Naive thymus-derived CD8-positive, alpha-beta T cell (primary cell): ENCODE data around the gene TRPV2. TPM values are rescaled to one million over a fixed set of nuclear protein-coding genes. Genes with fewer than 3 reads are reported as not detected.

Experiments
- ATAC-seq, 2 donors: fragments of 150-1000 bp; cut with Tn5 transposase in 1 of 2; sonication (Bioruptor Pico), chemical (Tn5 transposase) in 1 of 2; 1 replicate in 1 of 2; 2 replicates in 1 of 2; pipeline ENCODE4 v1.10.0; 2021; ENCODE audit warnings: mild to moderate bottlenecking in 2 of 2, moderate library complexity in 2 of 2
- POLR2A ChIA-PET: fragments of 350-600 bp; sonication (Branson Sonifier 250); formaldehyde crosslinking; loops from one replicate; lab custom pipeline; 2021; ENCODE audit warnings: antibody characterized with exemption; lab: Charles Lee
- DNase-seq, 10 donors: peaks; one replicate each; pipeline versions ENCODE4 v3.0.0 to v3.0.0-alpha.2; 2020 to 2022
- H3K27ac Mint-ChIP-seq, 10 donors: one replicate each; pipeline ENCODE4 v1.8.0; 2020 to 2022; ENCODE audit warnings: mild to moderate bottlenecking in 10 of 10, mixed read lengths in 10 of 10, moderate library complexity in 4 of 10, inconsistent platforms in 1 of 10
- H3K27me3 Mint-ChIP-seq, 5 donors: one replicate each; pipeline ENCODE4 v1.8.0; 2021 to 2022; ENCODE audit warnings: mixed read lengths in 5 of 5
- H3K36me3 Mint-ChIP-seq, 3 donors: one replicate each; pipeline ENCODE4 v1.8.0; 2020 to 2022; ENCODE audit warnings: mixed read lengths in 3 of 3, mild to moderate bottlenecking in 2 of 3, inconsistent platforms in 1 of 3
- H3K4me1 Mint-ChIP-seq, 4 donors: one replicate each; pipeline ENCODE4 v1.8.0; 2021 to 2022; ENCODE audit warnings: mixed read lengths in 4 of 4
- H3K4me3 Mint-ChIP-seq, 10 donors: one replicate each; pipeline ENCODE4 v1.8.0; 2020 to 2022; ENCODE audit warnings: mild to moderate bottlenecking in 10 of 10, mixed read lengths in 10 of 10, moderate library complexity in 6 of 10, inconsistent platforms in 1 of 10
- H3K9me3 Mint-ChIP-seq, 9 donors: one replicate each; pipeline ENCODE4 v1.8.0; 2020 to 2022; ENCODE audit warnings: mixed read lengths in 9 of 9, mild to moderate bottlenecking in 3 of 9, inconsistent platforms in 1 of 9, moderate library complexity in 1 of 9
- polyA plus RNA-seq, 3 donors: library from polyadenylated mRNA; unstranded; fragments of 300-500 nt; fragmentation: Illumina TruSeq; gene quantifications; one replicate each; pipeline ENCODE4 v1.2.3, GENCODE V29; 2021
- total RNA-seq, 8 experiments: library from RNA in 2 of 8; stranded (reverse) in 2 of 8; gene quantifications; one replicate each; pipeline ENCODE4 v1.2.3 and lab custom pipeline; 2021 to 2026

Gene TRPV2
- total and polyA plus RNA-seq, 5 experiments from 2014 or later = 60.9 to 109 (median 87.0) TPM

DNA sequence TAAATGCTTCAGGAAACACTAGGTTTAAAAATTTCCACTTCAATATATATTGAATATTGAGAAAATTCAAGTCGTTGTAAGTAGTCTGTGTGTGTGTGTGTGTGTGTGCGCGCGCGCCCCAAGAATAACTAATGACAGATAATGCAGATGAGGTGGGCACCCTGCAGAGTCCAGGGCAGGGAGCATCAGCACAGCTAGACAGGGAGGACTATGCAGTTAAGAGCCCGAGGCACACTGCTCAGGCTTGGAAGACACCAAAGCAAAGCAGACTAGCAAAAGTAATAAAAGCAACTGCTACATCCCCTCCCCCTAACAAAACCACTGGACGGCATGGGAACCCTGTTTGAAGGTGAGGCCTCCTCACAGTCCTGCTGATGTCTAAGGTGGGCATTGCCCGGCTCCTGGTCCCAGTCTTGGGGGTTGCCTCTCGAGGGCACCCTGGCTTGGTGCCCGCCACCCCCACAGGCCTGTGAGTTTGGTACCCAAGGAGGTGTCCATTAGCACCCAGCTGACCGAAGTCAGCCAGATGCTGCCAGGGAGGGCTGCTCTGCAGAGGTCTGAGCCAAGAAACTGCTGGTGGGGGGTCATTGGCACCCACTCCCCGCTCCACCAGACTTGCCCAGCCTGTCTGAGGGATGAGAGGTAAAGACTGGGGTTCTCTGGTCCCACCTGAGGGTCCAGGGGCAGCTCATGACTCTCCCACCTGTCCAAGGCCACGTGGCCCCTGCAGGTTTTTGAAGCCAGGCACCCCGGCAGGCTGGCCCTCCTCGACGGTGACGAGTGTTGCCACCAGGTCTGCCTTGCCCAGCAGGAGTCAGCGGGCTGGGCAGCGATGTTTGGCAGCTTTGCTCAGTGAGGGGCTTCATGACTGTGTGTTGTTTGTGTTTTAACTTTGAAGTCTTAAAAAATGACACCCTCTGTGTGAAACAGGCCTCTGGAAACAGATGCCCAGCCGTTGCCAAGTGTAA, 58.0 kb downstream of the TRPV2 start:
- ATAC-seq (no peak), DNase-seq (no peak)
- Mint-ChIP-seq H3K4me3 (no peak overlapping the region), H3K27ac (peak overlapping the region in 1 of 10 donors; percentile 41), H3K9me3 (no peaks in the 10 kb centered on the region), H3K36me3 (no peaks in the 10 kb centered on the region), H3K4me1 (no peaks in the 10 kb centered on the region), H3K27me3 (no peaks in the 10 kb centered on the region)
- POLR2A ChIA-PET = no interaction called here

DNA sequence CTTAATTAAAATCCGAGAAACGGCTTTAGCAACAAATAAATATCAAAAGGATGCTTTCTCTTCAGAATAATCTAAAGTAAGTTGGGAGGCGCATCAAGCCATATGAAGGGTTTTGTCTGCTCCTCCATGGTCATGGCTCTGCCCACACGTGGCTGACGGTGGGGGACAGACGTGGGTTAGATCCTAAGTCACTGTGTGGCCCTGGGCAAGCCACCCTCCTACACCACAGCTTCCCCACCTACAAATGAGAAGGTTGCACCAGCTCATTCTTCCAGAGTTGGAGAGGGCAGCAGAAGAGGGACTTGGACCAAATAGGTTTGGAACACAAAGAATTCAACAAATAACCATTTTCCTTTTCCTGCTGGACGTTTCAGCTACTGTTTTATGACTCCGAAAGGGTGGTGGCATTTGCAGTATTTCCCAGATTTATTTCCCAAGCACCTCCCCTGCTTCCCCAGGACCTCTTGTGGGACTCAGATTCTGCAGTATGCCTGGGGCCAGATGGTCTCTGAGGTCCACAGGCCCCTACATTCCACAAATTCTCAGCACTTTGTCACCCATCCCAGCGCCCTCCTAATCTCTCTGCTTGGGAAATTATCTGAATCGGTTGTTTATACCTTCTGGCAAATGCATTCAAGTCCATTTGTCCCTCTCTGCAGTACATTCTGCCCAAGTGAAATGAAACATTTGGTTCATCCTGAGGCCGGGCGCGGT, 58.8 kb downstream of the TRPV2 start:
- Mint-ChIP-seq H3K4me1 (no peaks in the 10 kb centered on the region), H3K27ac (peak overlapping the region in 2 of 10 donors; percentile 18 to 51), H3K4me3 (no peak overlapping the region), H3K27me3 (no peaks in the 10 kb centered on the region), H3K9me3 (no peaks in the 10 kb centered on the region), H3K36me3 (no peaks in the 10 kb centered on the region)
- no peak for ATAC-seq
- POLR2A ChIA-PET = no interaction called here
- DNase-seq = no peak

GRCh38 chr17:16475179-16475704, 59.9 kb downstream of the TRPV2 start:
- Mint-ChIP-seq H3K4me1 (no peaks in the 10 kb centered on the region), H3K27me3 (no peaks in the 10 kb centered on the region), H3K9me3 (no peaks in the 10 kb centered on the region), H3K4me3 (no peak overlapping the region), H3K27ac (peak overlapping the region in 1 of 10 donors; percentile 37), H3K36me3 (no peaks in the 10 kb centered on the region)
- POLR2A ChIA-PET = no interaction called here
- ATAC-seq (no peak), DNase-seq (no peak)

GRCh38 chr17:16477255-16477654, 61.9 kb downstream of the TRPV2 start:
- no peaks in the 10 kb centered on the region for H3K27me3 Mint-ChIP-seq
- POLR2A ChIA-PET = interaction anchor here (0.6 kb wide), 1 partner anchor 25 kb away, joined by 3 read pairs; no protein-coding TSS in a partner anchor
- no peaks in the 10 kb centered on the region for H3K4me1 Mint-ChIP-seq
- no peaks in the 10 kb centered on the region for H3K9me3 Mint-ChIP-seq
- no peak overlapping the region for H3K4me3 Mint-ChIP-seq
- ATAC-seq = no peak
- no peak for DNase-seq
- no peak overlapping the region for H3K27ac Mint-ChIP-seq
- no peaks in the 10 kb centered on the region for H3K36me3 Mint-ChIP-seq

GRCh38 chr17:16477666-16478065, 62.3 kb downstream of the TRPV2 start:
- POLR2A ChIA-PET = no interaction called here
- Mint-ChIP-seq H3K9me3 (no peaks in the 10 kb centered on the region), H3K27ac (no peak overlapping the region), H3K27me3 (no peaks in the 10 kb centered on the region), H3K4me3 (no peak overlapping the region), H3K4me1 (no peaks in the 10 kb centered on the region), H3K36me3 (no peaks in the 10 kb centered on the region)
- no peak for ATAC-seq
- no peak for DNase-seq

DNA sequence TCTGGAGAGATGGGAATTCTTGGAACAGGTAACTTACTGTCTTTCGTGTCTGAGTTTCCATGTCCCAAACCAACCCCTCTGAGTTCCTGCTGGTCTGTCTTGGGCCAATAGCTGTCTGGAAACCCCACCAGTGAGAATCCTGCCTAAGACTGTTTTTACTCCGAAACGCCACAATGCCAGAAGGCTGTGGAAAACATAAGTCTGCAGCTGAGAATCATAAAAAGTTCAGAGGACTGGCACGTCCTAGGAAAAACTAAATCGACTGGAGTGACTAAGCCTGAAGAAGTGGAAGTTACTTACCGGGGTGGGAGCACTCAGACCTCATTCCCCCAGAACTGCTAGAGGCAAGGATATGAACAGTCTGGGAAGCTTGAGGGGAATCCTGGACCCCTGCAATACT, 63.3 kb downstream of the TRPV2 start:
- POLR2A ChIA-PET = no interaction called here
- no peak for DNase-seq
- no peaks in the 10 kb centered on the region for H3K27me3 Mint-ChIP-seq
- no peak for ATAC-seq
- no peak overlapping the region for H3K27ac Mint-ChIP-seq
- H3K4me3 Mint-ChIP-seq = no peak overlapping the region
- no peaks in the 10 kb centered on the region for H3K9me3 Mint-ChIP-seq
- H3K4me1 Mint-ChIP-seq = no peaks in the 10 kb centered on the region
- H3K36me3 Mint-ChIP-seq = no peaks in the 10 kb centered on the region

DNA sequence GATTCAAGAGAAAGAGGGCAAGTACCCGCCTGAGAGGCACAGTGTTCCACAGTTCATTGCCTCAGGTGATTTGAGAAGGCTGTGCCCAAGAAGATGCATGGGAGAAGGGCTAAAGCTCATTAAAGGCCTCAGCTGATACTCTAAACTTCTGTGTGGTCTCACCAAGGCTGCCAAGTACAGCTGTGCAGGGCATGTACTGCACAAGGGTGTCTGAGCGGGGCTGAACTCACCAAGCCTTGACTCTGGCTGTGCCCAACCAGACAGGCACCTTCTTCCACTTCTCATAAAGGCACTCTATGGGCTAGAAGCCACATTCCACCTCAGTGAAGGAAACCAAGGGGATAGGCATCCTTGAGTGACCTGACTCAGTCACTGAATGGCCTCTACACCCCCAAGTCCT, 63.9 kb downstream of the TRPV2 start:
- Mint-ChIP-seq H3K4me3 (no peak overlapping the region), H3K36me3 (no peaks in the 10 kb centered on the region), H3K4me1 (peaks cover 0 to under 1% (median 0%) of the 10 kb centered on the region in 4 donors), H3K27me3 (no peaks in the 10 kb centered on the region), H3K9me3 (no peaks in the 10 kb centered on the region), H3K27ac (no peak overlapping the region)
- POLR2A ChIA-PET = interaction anchor here (0.6 kb wide), 1 partner anchor 125 kb away, joined by 3 read pairs; no protein-coding TSS in a partner anchor
- DNase-seq (no peak), ATAC-seq (no peak)

GRCh38 chr17:16480995-16481394, 65.6 kb downstream of the TRPV2 start:
- Mint-ChIP-seq H3K36me3 (no peaks in the 10 kb centered on the region), H3K4me1 (peaks cover 0 to 3% (median 1%) of the 10 kb centered on the region in 4 donors), H3K27me3 (no peaks in the 10 kb centered on the region), H3K9me3 (no peaks in the 10 kb centered on the region), H3K27ac (peak overlapping the region in 2 of 10 donors; percentile 22 to 47), H3K4me3 (no peak overlapping the region)
- ATAC-seq (no peak), DNase-seq (no peak)
- POLR2A ChIA-PET = no interaction called here

- POLR2A ChIA-PET = no interaction called here
- no peak for ATAC-seq
- Mint-ChIP-seq H3K27me3 (no peaks in the 10 kb centered on the region), H3K4me1 (peaks cover 0 to 5% (median 1%) of the 10 kb centered on the region in 4 donors), H3K4me3 (no peak overlapping the region), H3K27ac (no peak overlapping the region), H3K36me3 (no peaks in the 10 kb centered on the region), H3K9me3 (no peaks in the 10 kb centered on the region)
- DNase-seq = no peak
Observed at GRCh38 chr17:16482253-16482652, 66.9 kb downstream of the TRPV2 start.

- Mint-ChIP-seq H3K9me3 (no peaks in the 10 kb centered on the region), H3K4me1 (peaks cover 0 to 5% (median 1%) of the 10 kb centered on the region in 4 donors), H3K36me3 (no peaks in the 10 kb centered on the region), H3K4me3 (no peak overlapping the region), H3K27me3 (no peaks in the 10 kb centered on the region), H3K27ac (no peak overlapping the region)
- ATAC-seq (no peak), DNase-seq (no peak)
- POLR2A ChIA-PET = interaction anchor here (0.6 kb wide), 1 partner anchor 335 kb away, joined by 3 read pairs; no protein-coding TSS in a partner anchor
Observed at GRCh38 chr17:16483021-16483645, 67.8 kb downstream of the TRPV2 start.

- Mint-ChIP-seq H3K9me3 (no peaks in the 10 kb centered on the region), H3K27ac (no peak overlapping the region), H3K36me3 (no peaks in the 10 kb centered on the region), H3K27me3 (no peaks in the 10 kb centered on the region), H3K4me3 (no peak overlapping the region), H3K4me1 (peaks cover 0 to 9% (median 7%) of the 10 kb centered on the region in 4 donors)
- POLR2A ChIA-PET = no interaction called here
- no peak for ATAC-seq
- peak in 1 of 10 donors; percentile 6 for DNase-seq
Observed at GRCh38 chr17:16484445-16485175, 69.2 kb downstream of the TRPV2 start.
